SHP77 (cell line): ENCODE data around the gene TNFAIP3.
"Not testable (repeated sequence)": the region's sequence is repeated elsewhere in the genome, so short reads cannot be mapped to it uniquely, and the experiment has no call there.

Experiments
- DNase-seq, 2 experiments: peaks; one replicate each; lab custom pipeline; 2025; lab: John Stamatoyannopoulos, UW

The TNFAIP3 gene

DNA sequence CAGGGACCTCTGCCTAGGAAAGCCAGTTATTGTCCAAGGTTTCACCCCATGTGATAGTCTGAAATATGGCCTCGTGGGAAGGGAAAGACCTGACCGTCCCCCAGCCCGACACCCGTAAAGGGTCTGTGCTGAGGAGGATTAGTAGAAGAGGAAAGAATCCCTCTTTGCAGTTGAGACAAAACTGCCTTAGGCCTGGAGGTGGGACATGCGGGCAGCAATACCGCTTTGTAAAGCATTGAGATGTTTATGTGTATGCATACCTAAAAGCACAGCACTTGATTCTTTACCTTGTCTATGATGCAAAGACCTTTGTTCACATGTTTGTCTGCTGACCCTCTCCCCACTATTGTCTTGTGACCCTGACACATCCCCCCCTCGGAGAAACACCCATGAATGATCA lies 22.3 kb upstream of the TNFAIP3 start:
- not testable (repeated sequence) for DNase-seq

- no peak for DNase-seq
Measured at GRCh38 chr6:137845460-137845859, 21.6 kb upstream of the TNFAIP3 start.

- DNase-seq: no peak
Measured at GRCh38 chr6:137846274-137846673, 20.8 kb upstream of the TNFAIP3 start.

DNA sequence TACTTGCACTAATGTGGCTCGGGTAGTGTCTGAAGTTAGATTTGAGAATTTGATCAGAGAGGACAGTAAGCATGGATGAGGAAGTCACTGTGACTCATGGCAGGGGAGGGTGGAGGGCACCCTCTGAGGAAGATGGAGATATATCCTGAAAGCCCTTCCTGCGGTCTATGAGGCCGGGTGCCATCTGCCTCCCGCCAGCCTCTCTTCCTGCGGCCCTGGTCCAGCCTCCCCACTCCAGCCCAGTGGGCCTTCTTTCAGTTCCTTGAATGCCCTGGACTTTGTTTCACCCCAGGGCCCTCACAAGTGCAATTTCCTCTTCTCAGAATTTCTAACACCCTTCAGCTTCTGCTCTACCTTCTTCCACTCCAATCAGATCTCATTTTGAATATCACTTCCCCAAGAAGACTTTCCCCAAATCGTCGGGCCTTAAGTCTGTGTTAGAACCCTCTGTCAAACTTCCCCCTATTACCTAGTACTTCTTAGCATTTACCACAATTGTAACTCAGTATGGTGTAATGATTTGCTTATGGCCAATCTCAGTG lies 20.2 kb upstream of the TNFAIP3 start:
- no peak for DNase-seq

- DNase-seq: no peak
Measured at GRCh38 chr6:137847748-137848147, 19.3 kb upstream of the TNFAIP3 start.

- DNase-seq: no peak
Measured at GRCh38 chr6:137848672-137849071, 18.4 kb upstream of the TNFAIP3 start.

GRCh38 chr6:137849181-137849980 lies 17.7 kb upstream of the TNFAIP3 start:
- no peak for DNase-seq

DNA sequence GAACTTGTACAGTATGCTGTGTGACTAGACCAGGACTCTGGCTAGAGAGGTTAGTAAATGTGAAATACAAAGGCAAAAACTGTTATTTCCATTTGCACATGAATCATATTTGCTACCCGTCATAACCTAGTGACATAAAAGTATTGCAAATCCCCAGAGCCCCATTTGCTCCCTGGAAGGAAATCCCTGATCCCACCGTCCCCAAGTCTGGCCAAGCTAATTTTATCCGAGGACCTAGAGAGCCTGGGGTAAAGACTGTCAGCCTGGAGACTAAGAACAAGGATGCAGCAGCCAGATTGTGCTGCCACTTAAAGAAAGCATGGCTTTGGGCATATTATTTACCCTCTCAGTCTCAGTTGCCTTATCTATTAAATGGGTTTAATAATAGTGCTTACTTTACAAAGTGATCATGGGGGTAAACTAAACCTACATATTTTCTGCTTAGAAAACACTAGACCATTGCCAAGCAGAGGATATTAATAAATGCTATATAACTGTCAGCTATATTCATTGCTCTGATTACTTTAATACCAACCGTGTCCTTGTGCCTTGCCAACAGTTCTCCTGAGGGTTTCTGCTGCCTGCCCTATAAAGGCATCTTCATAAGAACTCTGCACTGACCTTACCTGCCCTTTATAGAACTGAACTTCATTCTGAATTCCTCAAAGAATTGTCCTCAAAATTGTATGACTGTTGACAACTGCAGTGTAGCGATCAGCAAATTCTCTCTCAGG lies 16.9 kb upstream of the TNFAIP3 start:
- DNase-seq: no peak

DNA sequence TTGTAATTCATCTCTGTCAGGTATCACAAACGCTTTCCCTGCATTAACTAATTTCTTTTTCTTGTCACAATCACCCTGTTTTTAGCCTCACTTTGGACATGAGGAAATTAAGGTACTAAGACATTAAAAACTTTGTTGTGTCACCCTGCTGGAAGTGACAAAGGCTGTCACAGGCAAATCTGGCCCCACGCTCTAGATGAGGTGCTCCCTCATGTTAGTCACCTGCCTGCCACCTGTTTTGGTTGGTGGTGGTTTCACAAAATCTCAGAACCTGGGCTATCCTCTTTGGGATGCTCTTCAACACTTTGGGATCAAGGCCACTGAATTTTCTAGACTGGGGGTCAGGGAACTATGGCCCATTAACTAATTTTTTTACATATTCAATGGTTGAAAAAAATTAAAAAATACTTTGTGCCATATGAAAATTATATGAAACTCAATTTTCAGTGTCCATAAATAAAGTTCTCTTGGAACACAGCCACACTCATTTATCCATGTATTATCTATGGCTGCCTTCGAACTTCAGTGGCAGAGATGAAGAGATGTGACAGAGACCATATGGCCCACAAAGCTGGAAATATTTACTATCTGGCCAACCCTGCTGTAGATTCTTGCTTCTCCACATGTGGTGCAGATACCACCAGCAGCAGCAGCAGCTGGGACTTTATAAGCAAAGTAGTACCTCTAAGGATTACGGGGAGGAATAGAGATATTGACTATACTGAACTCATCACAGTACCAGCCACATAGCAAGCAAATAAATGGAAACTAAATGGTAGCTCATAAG lies 16.1 kb upstream of the TNFAIP3 start:
- DNase-seq: no peak

DNA sequence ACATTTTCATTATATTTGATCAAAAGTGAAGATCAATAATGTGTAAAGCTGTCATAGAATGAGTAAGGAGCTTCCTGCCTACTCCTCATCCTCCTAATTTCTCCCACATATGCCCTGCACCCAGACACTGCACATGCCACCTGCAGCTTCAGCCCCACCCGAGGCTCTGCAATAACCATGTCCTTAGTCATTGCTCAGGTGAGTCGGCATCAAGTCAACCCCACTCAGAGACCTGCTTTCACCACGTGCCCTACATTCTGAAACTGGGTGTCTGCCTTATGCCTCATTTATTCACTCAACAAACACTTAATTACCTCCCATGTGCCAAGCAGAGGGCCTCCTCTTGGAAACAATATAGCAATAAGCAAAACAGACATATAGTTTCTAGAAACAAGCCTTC lies 15.4 kb upstream of the TNFAIP3 start:
- DNase-seq: no peak

- no peak for DNase-seq
Measured at GRCh38 chr6:137852346-137852745, 14.7 kb upstream of the TNFAIP3 start.

- no peak for DNase-seq
Measured at GRCh38 chr6:137852811-137853210, 14.2 kb upstream of the TNFAIP3 start.

DNA sequence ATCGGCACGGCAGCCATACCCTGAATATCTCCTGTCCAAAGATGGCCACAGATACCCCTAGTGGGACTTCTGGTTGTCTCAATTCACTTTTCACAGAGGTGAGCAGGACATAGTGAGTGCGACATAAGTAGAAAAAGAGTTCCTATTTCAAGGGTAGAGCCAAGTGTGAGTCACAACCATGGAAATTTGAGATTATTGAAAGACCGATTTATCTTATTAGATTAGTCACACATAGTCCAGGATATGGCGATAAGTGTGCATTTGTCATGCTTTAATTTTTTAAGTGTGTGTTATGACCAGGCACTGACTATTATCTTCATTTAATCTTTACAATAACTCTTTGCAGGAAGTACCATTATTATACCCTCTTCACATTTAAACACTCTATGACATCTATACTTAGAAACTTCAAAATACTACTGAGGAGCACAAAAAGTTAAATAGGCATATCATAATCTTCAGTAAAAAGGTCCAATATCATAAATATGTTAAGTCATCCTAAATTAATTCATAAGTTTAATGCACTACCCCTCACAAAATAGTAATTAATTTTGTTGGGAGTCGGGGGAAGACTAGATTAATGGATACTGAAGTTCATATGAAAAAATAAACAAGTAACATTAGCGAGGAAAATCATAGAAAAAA lies 13.4 kb upstream of the TNFAIP3 start:
- DNase-seq: no peak

- DNase-seq: no peak
Measured at GRCh38 chr6:137856138-137856898, 10.7 kb upstream of the TNFAIP3 start.

GRCh38 chr6:137859025-137859424 lies 8.0 kb upstream of the TNFAIP3 start:
- no peak for DNase-seq

- DNase-seq: no peak
Measured at GRCh38 chr6:137860394-137861005, 6.6 kb upstream of the TNFAIP3 start.

DNA sequence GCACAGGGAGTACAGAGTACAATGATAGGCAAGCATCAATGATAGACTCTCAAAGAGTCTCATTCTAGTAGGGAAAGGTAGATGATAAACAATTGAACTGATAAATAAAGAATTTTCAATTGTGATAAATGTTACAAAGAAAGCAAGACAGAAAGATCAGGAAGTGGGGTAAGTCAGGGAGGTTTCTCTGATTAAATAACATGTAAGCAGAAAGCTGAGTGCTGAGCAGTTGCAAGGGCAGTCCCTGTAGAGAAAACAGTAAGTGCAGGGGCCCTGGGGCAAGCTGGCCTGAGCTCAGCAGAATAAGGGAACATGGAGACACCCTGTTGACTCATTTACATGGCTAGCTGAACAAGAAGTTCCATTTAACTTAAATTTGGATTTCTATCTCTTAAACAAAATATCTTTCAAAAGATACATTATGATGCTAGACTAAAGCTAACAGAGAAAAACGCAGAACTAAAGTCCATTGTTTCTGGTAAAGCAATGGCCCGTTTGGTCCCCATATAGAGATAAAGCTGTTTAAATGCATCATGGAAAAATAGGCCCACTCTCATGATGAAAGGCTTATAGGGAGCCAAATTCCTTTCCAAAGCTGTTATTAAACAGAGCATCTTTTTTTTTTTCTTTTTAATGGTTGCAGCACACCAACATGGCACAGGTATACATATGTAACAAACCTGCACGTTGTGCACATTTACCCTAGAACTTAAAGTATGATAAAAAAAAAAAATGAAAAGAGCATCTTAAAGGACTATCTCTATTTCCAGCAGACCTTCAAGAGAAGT lies 5.3 kb upstream of the TNFAIP3 start:
- DNase-seq: no peak

- no peak for DNase-seq
Measured at GRCh38 chr6:137862419-137863090, 4.5 kb upstream of the TNFAIP3 start.

GRCh38 chr6:137863091-137863797 lies 3.8 kb upstream of the TNFAIP3 start:
- no peak for DNase-seq
